Measurements from ENCODE around the gene THEM5. TPM values are rescaled to one million over a fixed set of nuclear protein-coding genes. Genes with fewer than 3 reads are reported as not detected.

Gene THEM5
- total and polyA plus RNA-seq, 10 of the 15 experiments (the other 5 are each of a cell fraction or from before 2014, with no cell fraction given) = 0.16 TPM; not detected in 9

DNA sequence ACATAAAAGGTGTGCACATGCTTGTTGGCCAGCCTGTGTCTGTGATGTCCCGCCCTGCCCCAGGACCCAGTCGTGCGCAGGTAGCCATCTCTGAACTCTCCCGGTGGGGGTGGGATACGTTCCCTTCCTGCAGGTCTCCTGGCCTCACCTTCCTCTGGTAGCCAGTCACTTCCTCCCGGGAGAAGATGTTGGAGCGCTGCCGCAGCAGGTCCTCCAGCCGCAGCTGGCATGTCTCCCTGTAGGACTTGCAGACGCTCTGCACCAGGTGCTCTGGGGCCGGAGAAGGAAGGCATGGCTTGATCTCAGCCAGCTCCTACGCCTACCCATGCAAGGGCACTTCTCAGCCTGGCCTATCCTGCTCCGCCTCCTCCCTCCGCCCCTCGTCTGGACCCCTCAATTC is 39.1 kb downstream of the THEM5 start:
- no peak overlapping the region for H3K4me2 ChIP-seq (ENCODE audit: control insufficient read depth, insufficient read depth)
- H3K9me3 ChIP-seq (replicated peaks; ENCODE audit: control insufficient read depth, insufficient read depth, low read length) = no peaks in the 10 kb centered on the region
- ChIA-PET CTCF (no interaction called here), SMC1A (ENCODE audit: uncharacterized antibody, unreplicated experiment) (no interaction called here), POLR2A (no interaction called here), RAD21 (ENCODE audit: unreplicated experiment) (no interaction called here)
- DNase-seq (ENCODE audit: low read depth, low spot score) = no peak
- in situ Hi-C loops (cut with MboI) = no loop called here
- H3K27me3 ChIP-seq (replicated peaks in 1 of 2; ENCODE audit: control insufficient read depth in 2 of 2, insufficient read depth in 2 of 2, low read length in 1 of 2) = peaks cover 0 to 4% of the 10 kb centered on the region in 2 experiments; a peak in 2 of 4 replicates
- H3K27ac ChIP-seq (ENCODE audit: control insufficient read depth, insufficient read depth) = no peak overlapping the region
- no peak overlapping the region for H2AFZ ChIP-seq (ENCODE audit: control insufficient read depth, low read depth, low read length)
- ATAC-seq = no peak
- no peak for FAIRE-seq
- no peak overlapping the region for H3K9ac ChIP-seq (ENCODE audit: control insufficient read depth, insufficient read depth, low read length)
- H3K36me3 ChIP-seq (ENCODE audit: control insufficient read depth in 2 of 2, insufficient read depth in 2 of 2, low read length in 1 of 2) = no peaks in the 10 kb centered on the region
- 53% methylated on average over 15 of the region's 15 CpGs for WGBS (ENCODE audit: insufficient coverage, insufficient replicate concordance, low lambda C conversion rate, missing lambda C conversion rate)
- no peak overlapping the region for H3K4me3 ChIP-seq
- H4K20me1 ChIP-seq (ENCODE audit: control insufficient read depth, insufficient read depth) = no peaks in the 10 kb centered on the region
- H3K79me2 ChIP-seq (ENCODE audit: control insufficient read depth, insufficient read depth, low read length) = no peaks in the 10 kb centered on the region
- TF ChIP-seq ESRRA (IDR thresholded peaks at IDR 0.05; ENCODE audit: low read length) = no peak
- TF ChIP-seq SMAD1 (IDR thresholded peaks at IDR 0.05; ENCODE audit: low read depth, partially characterized antibody) = no peak
- TF ChIP-seq, protein P1, sequence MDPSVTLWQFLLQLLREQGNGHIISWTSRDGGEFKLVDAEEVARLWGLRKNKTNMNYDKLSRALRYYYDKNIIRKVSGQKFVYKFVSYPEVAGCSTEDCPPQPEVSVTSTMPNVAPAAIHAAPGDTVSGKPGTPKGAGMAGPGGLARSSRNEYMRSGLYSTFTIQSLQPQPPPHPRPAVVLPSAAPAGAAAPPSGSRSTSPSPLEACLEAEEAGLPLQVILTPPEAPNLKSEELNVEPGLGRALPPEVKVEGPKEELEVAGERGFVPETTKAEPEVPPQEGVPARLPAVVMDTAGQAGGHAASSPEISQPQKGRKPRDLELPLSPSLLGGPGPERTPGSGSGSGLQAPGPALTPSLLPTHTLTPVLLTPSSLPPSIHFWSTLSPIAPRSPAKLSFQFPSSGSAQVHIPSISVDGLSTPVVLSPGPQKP (IDR thresholded peaks at IDR 0.05; ENCODE audit: low read depth, low read length) = no peak
- TF ChIP-seq, protein P2, sequence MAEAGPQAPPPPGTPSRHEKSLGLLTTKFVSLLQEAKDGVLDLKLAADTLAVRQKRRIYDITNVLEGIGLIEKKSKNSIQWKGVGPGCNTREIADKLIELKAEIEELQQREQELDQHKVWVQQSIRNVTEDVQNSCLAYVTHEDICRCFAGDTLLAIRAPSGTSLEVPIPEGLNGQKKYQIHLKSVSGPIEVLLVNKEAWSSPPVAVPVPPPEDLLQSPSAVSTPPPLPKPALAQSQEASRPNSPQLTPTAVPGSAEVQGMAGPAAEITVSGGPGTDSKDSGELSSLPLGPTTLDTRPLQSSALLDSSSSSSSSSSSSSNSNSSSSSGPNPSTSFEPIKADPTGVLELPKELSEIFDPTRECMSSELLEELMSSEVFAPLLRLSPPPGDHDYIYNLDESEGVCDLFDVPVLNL (IDR thresholded peaks at IDR 0.05; ENCODE audit: low read depth, low read length) = no peak
- TF ChIP-seq IKZF2 (IDR thresholded peaks at IDR 0.05) = no peak
- no peak for TF ChIP-seq RUNX3 (IDR thresholded peaks at IDR 0.05; ENCODE audit: low read length)
- intact Hi-C loops (cut with micrococcal nuclease; ENCODE audit: unreplicated experiment) = no loop called here
- H3K4me1 ChIP-seq (ENCODE audit: control insufficient read depth, insufficient read depth, low read length) = no peaks in the 10 kb centered on the region
- no TSS peak for BruUV-seq (replicated peaks)

Data from GM12878 (cell line).